NCI-H2029 treated with DMSO at 0.1 percent for 48 hours (cell line): ENCODE data around the gene KRTAP9-6.
"Not testable (repeated sequence)": the region's sequence is repeated elsewhere in the genome, so short reads cannot be mapped to it uniquely, and the experiment has no call there.

Experiments
- DNase-seq: peaks from one replicate; lab custom pipeline; 2025; lab: John Stamatoyannopoulos, UW

The KRTAP9-6 gene

GRCh38 chr17:41271858-41272257, 6.7 kb downstream of the KRTAP9-6 start:
- DNase-seq, result no peak

GRCh38 chr17:41275648-41276190, 10.5 kb downstream of the KRTAP9-6 start, which contains the start of gene KRTAP9-7:
Gene KRTAP9-7, plus strand, starts transcription at chr17:41275698. Its CDS starts 0 bp downstream, at chr17:41275698.
- DNase-seq, result not testable (repeated sequence)

GRCh38 chr17:41278176-41278955, 13.2 kb downstream of the KRTAP9-6 start:
- DNase-seq, result no peak

GRCh38 chr17:41284043-41284442, 18.9 kb downstream of the KRTAP9-6 start:
- no peak for DNase-seq

GRCh38 chr17:41284546-41284945, 19.4 kb downstream of the KRTAP9-6 start:
- no peak for DNase-seq

GRCh38 chr17:41287050-41287449, 21.9 kb downstream of the KRTAP9-6 start:
- no peak for DNase-seq

GRCh38 chr17:41294016-41294415, 28.8 kb downstream of the KRTAP9-6 start:
- no peak for DNase-seq

GRCh38 chr17:41296846-41297245, 31.7 kb downstream of the KRTAP9-6 start:
- DNase-seq, result no peak

- DNase-seq, result no peak
Measured at GRCh38 chr17:41298458-41299135, 33.4 kb downstream of the KRTAP9-6 start.

GRCh38 chr17:41301204-41301790, 36.1 kb downstream of the KRTAP9-6 start:
- DNase-seq, result no peak

GRCh38 chr17:41301916-41302901, 37.0 kb downstream of the KRTAP9-6 start, which contains the start of gene KRTAP29-1:
Gene KRTAP29-1, minus strand, starts transcription at chr17:41302851. Its CDS starts 0 bp downstream, at chr17:41302851.
- no peak for DNase-seq

- DNase-seq, result no peak
Measured at GRCh38 chr17:41302981-41303380, 37.8 kb downstream of the KRTAP9-6 start.

- no peak for DNase-seq
Measured at GRCh38 chr17:41304091-41304490, 38.9 kb downstream of the KRTAP9-6 start.

- DNase-seq, result no peak
Measured at GRCh38 chr17:41307647-41308046, 42.5 kb downstream of the KRTAP9-6 start.

- DNase-seq, result peak; percentile 82
Measured at GRCh38 chr17:41308251-41308917, 43.2 kb downstream of the KRTAP9-6 start.

GRCh38 chr17:41308918-41309359, 43.8 kb downstream of the KRTAP9-6 start, which contains the start of gene KRTAP16-1:
Gene KRTAP16-1, minus strand, starts transcription at chr17:41309309. Its CDS starts 56 bp downstream, at chr17:41309253.
- DNase-seq, result no peak

GRCh38 chr17:41311111-41311510, 45.9 kb downstream of the KRTAP9-6 start:
- DNase-seq, result no peak

GRCh38 chr17:41315204-41315794, 50.1 kb downstream of the KRTAP9-6 start, which contains the start of gene KRTAP17-1:
Gene KRTAP17-1, minus strand, starts transcription at chr17:41315710. Its CDS starts 60 bp downstream, at chr17:41315650.
- DNase-seq, result no peak
